SK-MEL-5 (cell line): ENCODE data around the gene SF3A2. TPM values are rescaled to one million over a fixed set of nuclear protein-coding genes. Genes with fewer than 3 reads are reported as not detected.

Source experiments
- DNase-seq: peaks from one replicate; pipeline ENCODE4 v3.0.0-alpha.2; 2016; ENCODE audit warnings: low read depth, low spot score
- in situ Hi-C: cut with HindIII; loops from 2 replicates; pipeline ENCODE4 v1.10.0; 2016; ENCODE audit warnings: low sequenced_read_pairs, high pct_unique_total_duplicates, low pct_unique_long_range_greater_than_20kb
- total RNA-seq: library from RNA; depleted of rRNA; stranded (reverse); fragments of >200 nt; shearing (Covaris generic); gene quantifications from 2 replicates; pipeline ENCODE4 v1.2.3, GENCODE V29; 2014

Gene SF3A2
- total RNA-seq, 1 experiment from 2014 or later: 14.6 TPM

GRCh38 chr19:2232286-2233151, 4.1 kb upstream of the SF3A2 start:
- in situ Hi-C loops: no loop called here
- DNase-seq: no peak

GRCh38 chr19:2233601-2234280, 2.9 kb upstream of the SF3A2 start:
- no peak for DNase-seq
- in situ Hi-C loops: no loop called here

- in situ Hi-C loops: no loop called here
- no peak for DNase-seq
Measured at GRCh38 chr19:2234996-2235380, 1.6 kb upstream of the SF3A2 start.

- in situ Hi-C loops: no loop called here
- DNase-seq: no peak
Measured at GRCh38 chr19:2235381-2236063, 1.1 kb upstream of the SF3A2 start.

- no peak for DNase-seq
- in situ Hi-C loops: no loop called here
Measured at GRCh38 chr19:2236064-2236313, 635 bp upstream of the SF3A2 start.

GRCh38 chr19:2237051-2237868, 636 bp downstream of the SF3A2 start:
- in situ Hi-C loops: no loop called here
- DNase-seq: no peak

GRCh38 chr19:2237869-2238153, 1.2 kb downstream of the SF3A2 start:
- no peak for DNase-seq
- in situ Hi-C loops: no loop called here

GRCh38 chr19:2239173-2239572, 2.5 kb downstream of the SF3A2 start:
- DNase-seq: no peak
- in situ Hi-C loops: no loop called here

- DNase-seq: no peak
- in situ Hi-C loops: no loop called here
Measured at GRCh38 chr19:2239771-2240770, 3.4 kb downstream of the SF3A2 start.

GRCh38 chr19:2240881-2241760, 4.5 kb downstream of the SF3A2 start:
- no peak for DNase-seq
- in situ Hi-C loops: no loop called here

GRCh38 chr19:2242092-2242537, 5.5 kb downstream of the SF3A2 start:
- DNase-seq: no peak
- in situ Hi-C loops: no loop called here

- DNase-seq: no peak
- in situ Hi-C loops: no loop called here
Measured at GRCh38 chr19:2242816-2243215, 6.2 kb downstream of the SF3A2 start.

- in situ Hi-C loops: no loop called here
- DNase-seq: no peak
Measured at GRCh38 chr19:2243274-2244124, 6.9 kb downstream of the SF3A2 start.

GRCh38 chr19:2244125-2244411, 7.4 kb downstream of the SF3A2 start:
- DNase-seq: no peak
- in situ Hi-C loops: no loop called here

- in situ Hi-C loops: no loop called here
- no peak for DNase-seq
Measured at GRCh38 chr19:2244486-2244885, 7.9 kb downstream of the SF3A2 start.

GRCh38 chr19:2245273-2245672, 8.6 kb downstream of the SF3A2 start:
- in situ Hi-C loops: no loop called here
- no peak for DNase-seq
